Calu3 (cell line): ENCODE results near the gene SETBP1. TPM values are rescaled to one million over a fixed set of nuclear protein-coding genes. Genes with fewer than 3 reads are reported as not detected.

ENCODE experiments used
- BruUV-seq: library from RNA; stranded (reverse); fragments of 400-500 nt; replicated peaks from 2 replicates; lab custom pipeline; 2021; lab: Mats Ljungman, UMichigan
- CTCF ChIA-PET: fragments of 300-600 bp; sonication (Branson Sonifier 250); formaldehyde crosslinking; loops from one replicate; lab custom pipeline; 2022; ENCODE audit warnings: antibody characterized with exemption; lab: Charles Lee
- DNase-seq: peaks from one replicate; pipeline ENCODE4 v3.0.0; 2022
- H3K27ac Mint-ChIP-seq: one replicate; pipeline ENCODE4 v1.8.0; 2022; ENCODE audit warnings: mixed read lengths; ENCODE audit not compliant: unreplicated experiment
- H3K27me3 Mint-ChIP-seq: one replicate; pipeline ENCODE4 v1.8.0; 2022; ENCODE audit warnings: mixed read lengths; ENCODE audit not compliant: unreplicated experiment
- H3K36me3 Mint-ChIP-seq: one replicate; pipeline ENCODE4 v1.8.0; 2022; ENCODE audit warnings: mild to moderate bottlenecking, moderate library complexity, mixed read lengths; ENCODE audit not compliant: insufficient read depth, unreplicated experiment
- H3K4me1 Mint-ChIP-seq: one replicate; pipeline ENCODE4 v1.8.0; 2022; ENCODE audit warnings: mild to moderate bottlenecking, low read depth, mixed read lengths; ENCODE audit not compliant: unreplicated experiment
- H3K4me3 Mint-ChIP-seq: one replicate; pipeline ENCODE4 v1.8.0; 2022; ENCODE audit warnings: mild to moderate bottlenecking, low read depth, moderate library complexity, mixed read lengths; ENCODE audit not compliant: unreplicated experiment
- H3K9me3 Mint-ChIP-seq: one replicate; pipeline ENCODE4 v1.8.0; 2022; ENCODE audit warnings: low read depth, mixed read lengths; ENCODE audit not compliant: unreplicated experiment
- intact Hi-C: fragments of 100-400 bp; cut with micrococcal nuclease; formaldehyde crosslinking; loops from one replicate; pipeline ENCODE4 v1.10.0; 2022; ENCODE audit not compliant: unreplicated experiment
- total RNA-seq: library from RNA; stranded (reverse); gene quantifications from 2 replicates; pipeline ENCODE4 v1.2.3, GENCODE V29; 2022
- TF ChIP-seq, protein P1 (sequence below): fragments of 200-600 bp; IDR thresholded peaks from one replicate; pipeline ENCODE4 v1.8.0; 2022; ENCODE audit warnings: antibody characterized with exemption; ENCODE audit not compliant: unreplicated experiment

SETBP1 gene
- total RNA-seq, 1 experiment from 2014 or later: 6.0 TPM

DNA sequence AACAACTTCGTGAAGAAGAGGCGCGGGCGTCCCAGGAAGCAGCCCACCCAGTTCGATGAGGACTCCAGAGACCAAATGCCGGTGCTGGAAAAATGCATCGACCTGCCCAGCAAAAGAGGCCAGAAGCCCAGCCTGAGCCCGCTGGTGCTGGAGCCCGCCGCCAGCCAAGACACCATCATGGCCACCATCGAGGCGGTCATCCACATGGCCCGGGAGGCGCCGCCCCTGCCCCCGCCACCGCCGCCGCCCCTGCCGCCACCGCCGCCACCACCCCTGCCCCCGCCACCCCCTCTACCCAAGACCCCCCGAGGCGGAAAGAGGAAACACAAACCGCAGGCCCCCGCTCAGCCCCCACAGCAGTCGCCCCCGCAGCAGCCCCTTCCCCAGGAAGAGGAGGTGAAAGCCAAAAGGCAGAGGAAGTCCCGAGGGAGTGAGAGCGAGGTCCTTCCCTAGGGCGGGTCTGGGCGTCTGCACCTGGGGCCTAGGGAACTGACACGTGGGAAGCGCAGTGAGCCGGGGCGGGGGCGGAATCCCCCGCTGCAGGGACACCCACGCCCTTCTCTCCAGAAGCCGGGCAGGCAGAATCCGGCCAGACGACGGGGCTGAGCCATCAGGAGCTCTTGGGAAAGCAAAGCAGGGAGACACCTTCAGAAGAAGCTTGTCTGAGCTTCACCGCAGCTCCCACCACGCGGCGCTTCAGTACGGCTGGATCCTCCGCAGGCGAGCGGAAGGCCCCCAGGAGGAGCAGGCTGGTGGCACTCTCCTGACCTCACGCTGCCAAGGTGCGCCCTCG lies 382.8 kb downstream of the SETBP1 start:
- Mint-ChIP-seq H3K4me1 (peaks cover 9% of the 10 kb centered on the region), H3K9me3 (no peaks in the 10 kb centered on the region), H3K27me3 (no peaks in the 10 kb centered on the region), H3K4me3 (no peak overlapping the region), H3K36me3 (no peaks in the 10 kb centered on the region), H3K27ac (no peak overlapping the region)
- intact Hi-C loops: no loop called here
- BruUV-seq: no TSS peak
- TF ChIP-seq, protein P1, sequence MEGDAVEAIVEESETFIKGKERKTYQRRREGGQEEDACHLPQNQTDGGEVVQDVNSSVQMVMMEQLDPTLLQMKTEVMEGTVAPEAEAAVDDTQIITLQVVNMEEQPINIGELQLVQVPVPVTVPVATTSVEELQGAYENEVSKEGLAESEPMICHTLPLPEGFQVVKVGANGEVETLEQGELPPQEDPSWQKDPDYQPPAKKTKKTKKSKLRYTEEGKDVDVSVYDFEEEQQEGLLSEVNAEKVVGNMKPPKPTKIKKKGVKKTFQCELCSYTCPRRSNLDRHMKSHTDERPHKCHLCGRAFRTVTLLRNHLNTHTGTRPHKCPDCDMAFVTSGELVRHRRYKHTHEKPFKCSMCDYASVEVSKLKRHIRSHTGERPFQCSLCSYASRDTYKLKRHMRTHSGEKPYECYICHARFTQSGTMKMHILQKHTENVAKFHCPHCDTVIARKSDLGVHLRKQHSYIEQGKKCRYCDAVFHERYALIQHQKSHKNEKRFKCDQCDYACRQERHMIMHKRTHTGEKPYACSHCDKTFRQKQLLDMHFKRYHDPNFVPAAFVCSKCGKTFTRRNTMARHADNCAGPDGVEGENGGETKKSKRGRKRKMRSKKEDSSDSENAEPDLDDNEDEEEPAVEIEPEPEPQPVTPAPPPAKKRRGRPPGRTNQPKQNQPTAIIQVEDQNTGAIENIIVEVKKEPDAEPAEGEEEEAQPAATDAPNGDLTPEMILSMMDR: no peak
- CTCF ChIA-PET: no interaction called here
- no peak for DNase-seq

DNA sequence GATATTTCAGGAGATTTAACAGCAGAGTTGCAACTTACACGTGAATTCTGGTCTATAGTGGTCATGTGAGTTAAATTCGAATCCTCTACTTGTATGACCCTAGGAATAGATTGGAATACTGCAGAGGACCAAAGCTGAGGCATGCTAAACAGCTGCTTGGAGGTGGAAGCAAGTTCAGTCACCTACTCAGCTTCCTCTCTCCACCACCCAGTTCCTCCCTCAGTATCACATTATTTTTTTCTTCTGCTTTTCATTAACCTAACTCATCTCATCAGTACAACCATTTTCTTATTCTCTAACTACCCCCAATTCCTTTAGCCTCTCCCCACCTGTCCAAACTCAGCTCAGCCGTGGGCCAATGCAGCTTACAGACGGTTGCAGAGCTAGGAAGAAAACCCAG lies 385.5 kb downstream of the SETBP1 start:
- H3K27me3 Mint-ChIP-seq: peaks cover 10% of the 10 kb centered on the region
- intact Hi-C loops: no loop called here
- no peaks in the 10 kb centered on the region for H3K36me3 Mint-ChIP-seq
- no peaks in the 10 kb centered on the region for H3K4me1 Mint-ChIP-seq
- H3K9me3 Mint-ChIP-seq: no peaks in the 10 kb centered on the region
- H3K4me3 Mint-ChIP-seq: no peak overlapping the region
- TF ChIP-seq, protein P1: no peak
- CTCF ChIA-PET: interaction anchor here (1.2 kb wide), 2 partner anchors 15 to 494 kb away, joined by 3 read pairs; no protein-coding TSS in a partner anchor
- DNase-seq: no peak
- no peak overlapping the region for H3K27ac Mint-ChIP-seq
- no TSS peak for BruUV-seq

DNA sequence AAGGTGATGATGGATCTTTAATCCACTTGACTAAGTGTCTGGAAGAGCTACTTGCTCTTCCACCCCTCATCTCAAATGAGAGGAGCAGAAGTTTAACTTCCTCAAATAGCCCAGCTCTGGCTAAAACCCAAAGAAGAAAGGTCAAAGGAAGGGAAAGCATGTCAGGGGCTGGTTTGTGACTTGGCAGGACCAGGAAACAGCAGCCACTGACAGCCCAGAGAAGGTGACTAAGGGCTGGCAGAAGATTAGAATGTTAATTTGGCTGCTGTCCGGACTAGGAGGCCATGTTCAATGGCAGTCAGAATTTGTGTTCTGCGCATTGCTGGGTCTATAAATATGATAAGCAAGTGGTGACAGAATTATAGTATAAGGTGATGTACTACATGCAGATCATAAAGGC lies 386.2 kb downstream of the SETBP1 start:
- no peaks in the 10 kb centered on the region for H3K4me1 Mint-ChIP-seq
- BruUV-seq: no TSS peak
- intact Hi-C loops: no loop called here
- DNase-seq: no peak
- TF ChIP-seq, protein P1: no peak
- H3K36me3 Mint-ChIP-seq: no peaks in the 10 kb centered on the region
- no peak overlapping the region for H3K27ac Mint-ChIP-seq
- CTCF ChIA-PET: interaction anchor here (1.2 kb wide), 2 partner anchors 16 to 494 kb away, joined by 3 read pairs; no protein-coding TSS in a partner anchor
- peaks cover 14% of the 10 kb centered on the region for H3K27me3 Mint-ChIP-seq
- no peaks in the 10 kb centered on the region for H3K9me3 Mint-ChIP-seq
- no peak overlapping the region for H3K4me3 Mint-ChIP-seq

DNA sequence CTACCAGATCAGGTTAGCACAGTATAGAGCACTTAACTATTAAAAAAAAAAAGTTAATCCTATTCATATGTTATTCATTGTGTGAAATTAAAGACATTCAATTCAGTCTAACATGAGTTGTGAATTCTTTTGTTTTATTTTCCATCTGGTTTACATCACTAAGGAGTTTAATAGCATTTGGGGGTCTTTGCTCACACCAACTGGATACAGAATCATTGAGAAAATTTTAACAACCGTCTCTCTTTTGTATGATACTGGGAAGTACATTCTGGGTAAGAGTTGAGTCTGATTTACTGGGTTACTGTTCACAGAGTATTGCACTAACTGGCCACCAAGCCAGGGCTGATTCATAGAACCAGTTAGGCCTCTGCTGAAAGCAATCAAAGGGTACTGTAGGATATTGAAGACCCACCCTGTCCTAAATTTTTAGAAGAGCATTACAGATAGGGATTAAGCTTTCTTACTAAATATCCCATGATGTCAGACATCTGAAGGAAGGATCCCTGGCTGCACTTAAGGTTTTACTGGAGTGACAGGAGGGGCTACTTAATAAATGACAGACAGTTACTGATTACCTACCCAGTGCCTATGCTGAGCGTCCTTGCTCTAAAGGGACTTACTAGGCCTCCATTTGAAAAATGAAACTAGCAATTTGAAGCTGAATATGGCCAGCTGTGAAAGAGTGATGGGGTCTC lies 387.9 kb downstream of the SETBP1 start:
- Mint-ChIP-seq H3K27me3 (peaks cover 14% of the 10 kb centered on the region), H3K9me3 (no peaks in the 10 kb centered on the region), H3K4me1 (no peaks in the 10 kb centered on the region), H3K27ac (no peak overlapping the region), H3K4me3 (no peak overlapping the region), H3K36me3 (no peaks in the 10 kb centered on the region)
- TF ChIP-seq, protein P1: no peak
- intact Hi-C loops: no loop called here
- no peak for DNase-seq
- CTCF ChIA-PET: no interaction called here
- BruUV-seq: no TSS peak
